Panc1 (cell line): ENCODE measurements around the gene AVEN. TPM values are rescaled to one million over a fixed set of nuclear protein-coding genes. Genes with fewer than 3 reads are reported as not detected.

Experiments used
- ATAC-seq: fragments of 200-7000 bp; cut with Tn5 transposase; 2 replicates; pipeline ENCODE4 v1.9.1; 2020; ENCODE audit warnings: mild to moderate bottlenecking, moderate library complexity
- BruUV-seq: library from RNA; stranded (reverse); fragments of 400-500 nt; replicated peaks from 2 replicates; lab custom pipeline; 2021; lab: Mats Ljungman, UMichigan
- CTCF ChIA-PET: fragments of 300-600 bp; sonication (Branson Sonifier 250); formaldehyde crosslinking; loops from one replicate; lab custom pipeline; 2022; ENCODE audit warnings: antibody characterized with exemption; lab: Charles Lee
- POLR2A ChIA-PET: fragments of 300-600 bp; sonication (Branson Sonifier 250); formaldehyde crosslinking; loops from one replicate; lab custom pipeline; 2022; ENCODE audit warnings: antibody characterized with exemption; lab: Charles Lee
- DNase-seq: peaks from one replicate; pipeline ENCODE4 v3.0.0-alpha.2; 2010; ENCODE audit warnings: low read depth, low spot score
- H3K27ac ChIP-seq: 2 replicates; pipeline ENCODE4 v1.5.1; 2011; ENCODE audit warnings: mild to moderate bottlenecking, low read length, inconsistent platforms
- H3K27me3 ChIP-seq: fragments of 200-500 bp; sonication (Bioruptor generic); 2 replicates; pipeline ENCODE4 v1.6.0; 2014; ENCODE audit warnings: low read length, inconsistent platforms; ENCODE audit not compliant: control insufficient read depth, insufficient read depth
- H3K36me3 ChIP-seq: fragments of 200-500 bp; sonication (Bioruptor generic); 2 replicates; pipeline ENCODE4 v1.5.1; 2014; ENCODE audit warnings: inconsistent platforms, mild to moderate bottlenecking, low read length, moderate library complexity; ENCODE audit not compliant: control insufficient read depth, insufficient read depth
- H3K4me1 ChIP-seq: 2 replicates; pipeline ENCODE4 v1.5.1; 2011; ENCODE audit warnings: inconsistent platforms, mild to moderate bottlenecking, low read length, moderate library complexity; ENCODE audit not compliant: control insufficient read depth, insufficient read depth
- H3K4me3 ChIP-seq, 2 experiments: 2 replicates each; pipeline ENCODE4 v1.5.1; 2011 to 2012; ENCODE audit warnings: low read depth in 2 of 2, low read length in 2 of 2, mild to moderate bottlenecking in 2 of 2, inconsistent platforms in 1 of 2, moderate library complexity in 1 of 2
- H3K9me3 ChIP-seq: fragments of 200-500 bp; sonication (Bioruptor generic); 2 replicates; pipeline ENCODE4 v1.5.1; 2014; ENCODE audit warnings: low read depth, mild to moderate bottlenecking, inconsistent platforms, low read length, moderate library complexity; ENCODE audit not compliant: control insufficient read depth, insufficient read depth
- CTCF ChIP-seq: fragments of 450-650 bp; IDR thresholded peaks from 2 replicates; pipeline ENCODE4 v1.5.1; 2017; ENCODE audit warnings: mild to moderate bottlenecking
- POLR2AphosphoS5 ChIP-seq: IDR thresholded peaks from 2 replicates; pipeline ENCODE4 v1.6.1; 2012; ENCODE audit warnings: mild to moderate bottlenecking, low read depth, low read length, moderate library complexity
- REST ChIP-seq, 2 experiments: IDR thresholded peaks; 2 replicates each; pipeline ENCODE4 v1.6.1; 2011 to 2012; ENCODE audit warnings: low read depth in 2 of 2, control low read depth in 1 of 2, low read length in 1 of 2, mild to moderate bottlenecking in 1 of 2, moderate library complexity in 1 of 2; ENCODE audit not compliant: insufficient read depth in 1 of 2
- SIN3A ChIP-seq: IDR thresholded peaks from 2 replicates; pipeline ENCODE4 v1.6.1; 2012; ENCODE audit warnings: low read depth, mild to moderate bottlenecking, low read length, moderate library complexity, borderline replicate concordance; ENCODE audit not compliant: insufficient read depth
- TCF7L2 ChIP-seq: IDR thresholded peaks from 2 replicates; pipeline ENCODE4 v1.6.1; 2011; ENCODE audit warnings: mild to moderate bottlenecking, low read depth, low read length, inconsistent platforms
- in situ Hi-C: cut with HindIII; loops from 2 replicates; pipeline ENCODE4 v1.10.0; 2016; ENCODE audit warnings: low sequenced_read_pairs, low pct_unique_long_range_greater_than_20kb
- intact Hi-C: fragments of 100-400 bp; cut with micrococcal nuclease; formaldehyde crosslinking; loops from one replicate; pipeline ENCODE4 v1.10.0; 2022; ENCODE audit not compliant: unreplicated experiment
- total RNA-seq: library from RNA; stranded (reverse); gene quantifications from one replicate; pipeline ENCODE4 v1.2.1, GENCODE V29; 2021; ENCODE audit not compliant: unreplicated experiment

Gene AVEN
- total RNA-seq, 1 experiment from 2014 or later, result 18.4 TPM

- H3K27me3 ChIP-seq, result 0 out of 2 replicates have a peak, but pooled peaks cover 6% of the 10 kb centered on the region
- ChIA-PET POLR2A (no interaction called here), CTCF (no interaction called here)
These were observed 199.5 kb downstream of the AVEN start for GRCh38 chr15:33839540-33839939.

GRCh38 chr15:33837294-33837693 lies 201.7 kb downstream of the AVEN start:
- TF ChIP-seq CTCF (no peak), REST (IDR thresholded peaks at IDR 0.05; ENCODE audit: insufficient read depth in 1 of 2, low read depth in 2 of 2, low read length in 1 of 2) (no peak), TCF7L2 (no peak), SIN3A (no peak), POLR2AphosphoS5 (no peak)
- H3K27me3 ChIP-seq, result 0 out of 2 replicates have a peak, but pooled peaks cover 4% of the 10 kb centered on the region
- DNase-seq (no peak), ATAC-seq (no peak)
- H3K27ac ChIP-seq, result no peak overlapping the region
- H3K36me3 ChIP-seq, result no peaks in the 10 kb centered on the region
- ChIA-PET POLR2A (no interaction called here), CTCF (no interaction called here)
- H3K9me3 ChIP-seq, result no peaks in the 10 kb centered on the region
- intact Hi-C loops (no loop called here), in situ Hi-C loops (no loop called here)
- BruUV-seq, result no TSS peak
- H3K4me3 ChIP-seq, result no peak overlapping the region
- no peaks in the 10 kb centered on the region for H3K4me1 ChIP-seq

More at GRCh38 chr15:33839540-33839939, 199.5 kb downstream of the AVEN start:
- Histone ChIP-seq H3K36me3 (no peaks in the 10 kb centered on the region), H3K27ac (no peak overlapping the region), H3K9me3 (no peaks in the 10 kb centered on the region), H3K4me3 (no peak overlapping the region), H3K4me1 (no peaks in the 10 kb centered on the region)
- intact Hi-C loops, result no loop called here
- no peak for TF ChIP-seq TCF7L2
- no peak for TF ChIP-seq SIN3A
- TF ChIP-seq CTCF, result no peak
- no peak for TF ChIP-seq POLR2AphosphoS5
- DNase-seq (no peak), ATAC-seq (no peak)
- no TSS peak for BruUV-seq
- in situ Hi-C loops, result no loop called here
